Measurements from ENCODE around the gene PLB1. TPM values are rescaled to one million over a fixed set of nuclear protein-coding genes. Genes with fewer than 3 reads are reported as not detected.
A peak's percentile ranks its signal among the peaks of the same experiment; 100 is the strongest.

PLB1 gene
- total and polyA plus RNA-seq, 5 donors: 0.86 to 2.7 (median 2.2) TPM

- H3K9me3 ChIP-seq (ENCODE audit: control insufficient read depth, low read length): no peaks in the 10 kb centered on the region
- WGBS: 87% methylated on average over 10 of the region's 10 CpGs
- no peak for ATAC-seq
- H3K4me3 ChIP-seq (ENCODE audit: low read length): no peak overlapping the region
- intact Hi-C loops (cut with DNase I): no loop called here
- no peaks in the 10 kb centered on the region for H3K27me3 ChIP-seq (ENCODE audit: control insufficient read depth, insufficient read depth)
- H3K4me1 ChIP-seq (ENCODE audit: control insufficient read depth, insufficient read depth, low read length): peaks cover 5% of the 10 kb centered on the region
- DNase-seq: no peak
- H3K27ac ChIP-seq (ENCODE audit: low read length): no peak overlapping the region
These were observed 108.0 kb downstream of the PLB1 start for GRCh38 chr2:28603821-28604220.

DNA sequence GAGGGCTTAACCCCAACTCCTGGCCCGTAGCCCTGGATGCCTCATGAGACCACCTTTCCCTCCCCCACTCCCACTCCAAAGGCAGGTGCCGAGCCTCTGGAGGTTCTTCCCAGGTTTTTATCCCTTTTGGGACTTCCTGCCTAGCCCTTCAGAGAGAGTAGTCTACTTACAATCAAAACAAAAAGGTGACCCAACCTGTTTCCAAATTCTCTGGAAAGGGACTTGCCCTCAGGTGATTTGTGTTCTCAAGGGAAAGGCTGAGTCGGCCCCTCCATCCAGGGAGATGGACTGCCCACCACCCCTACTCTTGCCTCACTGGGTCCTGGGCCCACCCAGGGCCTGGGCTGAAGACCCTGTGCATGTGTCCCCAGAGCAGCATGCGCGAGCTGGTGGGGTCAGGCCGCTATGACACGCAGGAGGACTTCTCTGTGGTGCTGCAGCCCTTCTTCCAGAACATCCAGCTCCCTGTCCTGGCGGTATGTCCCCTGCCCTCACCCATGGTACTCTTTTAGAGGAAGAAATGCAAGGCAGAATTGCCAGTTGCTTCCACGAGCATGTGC, 108.5 kb downstream of the PLB1 start:
- Histone ChIP-seq H3K27ac (ENCODE audit: low read length) (no peak overlapping the region), H3K9me3 (ENCODE audit: control insufficient read depth, low read length) (no peaks in the 10 kb centered on the region), H3K27me3 (ENCODE audit: control insufficient read depth, insufficient read depth) (no peaks in the 10 kb centered on the region), H3K4me1 (ENCODE audit: control insufficient read depth, insufficient read depth, low read length) (peaks cover 5% of the 10 kb centered on the region), H3K4me3 (ENCODE audit: low read length) (no peak overlapping the region)
- no peak for ATAC-seq
- 92% methylated on average over 9 of the region's 9 CpGs for WGBS
- no peak for DNase-seq
- intact Hi-C loops (cut with DNase I): no loop called here

GRCh38 chr2:28606986-28607441, 111.2 kb downstream of the PLB1 start:
- Histone ChIP-seq H3K4me1 (ENCODE audit: control insufficient read depth, insufficient read depth, low read length) (peaks cover 5% of the 10 kb centered on the region), H3K27ac (ENCODE audit: low read length) (no peak overlapping the region), H3K9me3 (ENCODE audit: control insufficient read depth, low read length) (no peaks in the 10 kb centered on the region), H3K27me3 (ENCODE audit: control insufficient read depth, insufficient read depth) (no peaks in the 10 kb centered on the region), H3K4me3 (ENCODE audit: low read length) (no peak overlapping the region)
- DNase-seq (peak in 1 of 3 donors; percentile 59), ATAC-seq (peak; percentile 26 to 31)
- intact Hi-C loops (cut with DNase I): no loop called here
- WGBS: 47% methylated on average over 5 of the region's 5 CpGs

DNA sequence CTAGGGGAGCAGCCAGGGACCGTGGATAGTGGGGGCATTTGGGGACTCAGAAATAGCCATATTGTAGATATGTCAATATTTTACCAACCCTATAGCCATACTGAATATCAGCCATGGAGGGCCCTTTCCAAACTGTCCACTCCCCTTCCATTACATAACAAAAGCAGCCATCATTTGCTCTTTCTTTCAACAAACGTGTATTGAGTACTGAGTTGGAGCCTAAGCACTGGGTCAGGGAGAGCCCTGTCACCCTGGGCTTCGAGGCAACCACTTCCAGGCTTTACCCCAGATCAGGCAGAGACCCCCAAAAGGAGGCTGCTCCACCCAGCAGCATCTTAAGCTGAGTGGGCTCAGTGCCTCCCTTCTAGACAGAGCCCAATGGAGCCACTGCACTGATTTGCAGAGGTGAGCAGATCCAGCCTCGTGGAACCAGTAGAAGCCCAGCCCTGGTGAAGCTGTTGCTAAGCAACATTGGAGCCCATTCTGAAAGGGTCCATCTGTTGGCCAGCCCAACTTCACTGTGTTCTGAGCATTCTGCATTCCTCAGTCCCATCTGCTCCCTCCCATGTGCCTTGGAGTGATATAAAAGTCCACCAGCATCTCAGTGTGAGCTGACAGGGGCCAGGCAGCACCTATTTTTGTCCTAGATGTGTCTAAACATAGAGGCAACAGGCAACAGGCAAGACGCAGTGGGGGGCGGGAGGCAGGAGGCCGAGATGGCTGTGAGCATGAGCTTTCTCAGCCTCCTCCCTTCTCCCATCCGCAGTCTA, 112.1 kb downstream of the PLB1 start:
- 68% methylated on average over 8 of the region's 8 CpGs for WGBS
- Histone ChIP-seq H3K27me3 (ENCODE audit: control insufficient read depth, insufficient read depth) (no peaks in the 10 kb centered on the region), H3K27ac (ENCODE audit: low read length) (peak overlapping the region; percentile 39), H3K4me1 (ENCODE audit: control insufficient read depth, insufficient read depth, low read length) (peaks cover 5% of the 10 kb centered on the region), H3K4me3 (ENCODE audit: low read length) (no peak overlapping the region), H3K9me3 (ENCODE audit: control insufficient read depth, low read length) (no peaks in the 10 kb centered on the region)
- DNase-seq: peak in 2 of 3 donors; percentile 57 to 66
- intact Hi-C loops (cut with DNase I): no loop called here
- ATAC-seq: peak; percentile 57 to 75

GRCh38 chr2:28608500-28609424, 112.9 kb downstream of the PLB1 start:
- Histone ChIP-seq H3K27me3 (ENCODE audit: control insufficient read depth, insufficient read depth) (no peaks in the 10 kb centered on the region), H3K9me3 (ENCODE audit: control insufficient read depth, low read length) (no peaks in the 10 kb centered on the region), H3K4me1 (ENCODE audit: control insufficient read depth, insufficient read depth, low read length) (peaks cover 5% of the 10 kb centered on the region), H3K4me3 (ENCODE audit: low read length) (no peak overlapping the region), H3K27ac (ENCODE audit: low read length) (peak overlapping the region; percentile 39)
- ATAC-seq: no peak
- no peak for DNase-seq
- intact Hi-C loops (cut with DNase I): no loop called here
- 77% methylated on average over 7 of the region's 7 CpGs for WGBS

DNA sequence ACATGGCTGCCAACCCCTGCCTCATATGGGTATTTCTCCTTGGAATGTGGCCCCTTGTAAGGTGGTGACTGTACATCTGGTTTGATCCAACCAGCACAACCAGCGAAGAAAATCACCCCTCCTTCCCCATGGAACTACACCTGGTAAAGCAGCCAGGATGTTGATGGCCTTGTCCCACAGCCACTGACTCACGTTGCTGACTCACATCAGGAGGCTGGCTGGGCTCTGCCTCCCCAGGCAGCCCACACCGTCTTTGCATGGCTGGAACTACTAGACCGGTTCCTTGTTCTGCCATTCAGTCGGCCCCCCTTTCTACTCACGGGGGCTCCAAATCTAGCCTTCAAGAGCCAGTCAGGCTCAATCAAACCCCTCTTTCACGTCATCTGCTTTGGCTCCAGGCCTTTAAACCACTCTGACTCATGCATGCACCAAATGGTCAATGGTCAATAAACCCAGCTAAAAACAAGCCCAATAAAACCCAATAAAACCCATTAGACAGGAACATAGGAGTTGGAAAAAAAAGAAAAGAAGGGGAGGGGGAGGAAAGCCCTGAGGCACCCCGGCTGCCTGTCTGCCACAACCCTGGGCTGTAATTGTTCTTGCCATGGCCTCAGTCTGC, 114.8 kb downstream of the PLB1 start:
- 72% methylated on average over 8 of the region's 8 CpGs for WGBS
- Histone ChIP-seq H3K27me3 (ENCODE audit: control insufficient read depth, insufficient read depth) (no peaks in the 10 kb centered on the region), H3K4me3 (ENCODE audit: low read length) (no peak overlapping the region), H3K27ac (ENCODE audit: low read length) (no peak overlapping the region), H3K4me1 (ENCODE audit: control insufficient read depth, insufficient read depth, low read length) (peaks cover 5% of the 10 kb centered on the region), H3K9me3 (ENCODE audit: control insufficient read depth, low read length) (no peaks in the 10 kb centered on the region)
- peak in 1 of 2 donors; percentile 28 for ATAC-seq
- no peak for DNase-seq
- intact Hi-C loops (cut with DNase I): no loop called here

GRCh38 chr2:28612131-28612812, 116.4 kb downstream of the PLB1 start:
- no peak overlapping the region for H3K27ac ChIP-seq (ENCODE audit: low read length)
- no peak for ATAC-seq
- 81% methylated on average over 9 of the region's 9 CpGs for whole genome bisulfite sequencing
- intact Hi-C loops (cut with DNase I): no loop called here
- H3K4me1 ChIP-seq (ENCODE audit: control insufficient read depth, insufficient read depth, low read length): peaks cover 5% of the 10 kb centered on the region
- DNase-seq: no peak
- H3K27me3 ChIP-seq (ENCODE audit: control insufficient read depth, insufficient read depth): no peaks in the 10 kb centered on the region
- no peak overlapping the region for H3K4me3 ChIP-seq (ENCODE audit: low read length)
- no peaks in the 10 kb centered on the region for H3K9me3 ChIP-seq (ENCODE audit: control insufficient read depth, low read length)

DNA sequence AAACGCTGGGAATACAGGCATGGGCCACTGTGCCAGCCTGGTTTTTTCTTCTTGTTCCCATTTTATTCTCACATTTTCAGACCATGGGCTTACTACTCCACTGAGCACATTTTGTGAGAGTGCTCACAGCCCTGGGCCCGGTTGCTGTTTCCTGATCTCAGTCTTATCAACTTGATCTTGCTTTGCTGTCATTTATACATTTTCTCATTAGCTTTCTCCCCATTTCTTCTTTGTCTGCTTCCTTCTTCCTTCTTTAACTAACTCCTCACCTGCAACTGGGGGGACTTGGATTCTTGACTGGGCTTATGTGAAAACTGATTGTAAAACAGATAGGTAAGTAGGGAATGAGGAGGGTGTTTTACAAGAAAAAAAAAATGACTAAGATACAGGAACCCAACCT, 117.3 kb downstream of the PLB1 start:
- WGBS: 76% methylated on average over 2 of the region's 2 CpGs
- Histone ChIP-seq H3K4me1 (ENCODE audit: control insufficient read depth, insufficient read depth, low read length) (peaks cover 2% of the 10 kb centered on the region), H3K4me3 (ENCODE audit: low read length) (no peak overlapping the region), H3K27me3 (ENCODE audit: control insufficient read depth, insufficient read depth) (no peaks in the 10 kb centered on the region), H3K27ac (ENCODE audit: low read length) (no peak overlapping the region), H3K9me3 (ENCODE audit: control insufficient read depth, low read length) (no peaks in the 10 kb centered on the region)
- ATAC-seq (no peak), DNase-seq (no peak)
- intact Hi-C loops (cut with DNase I): no loop called here

DNA sequence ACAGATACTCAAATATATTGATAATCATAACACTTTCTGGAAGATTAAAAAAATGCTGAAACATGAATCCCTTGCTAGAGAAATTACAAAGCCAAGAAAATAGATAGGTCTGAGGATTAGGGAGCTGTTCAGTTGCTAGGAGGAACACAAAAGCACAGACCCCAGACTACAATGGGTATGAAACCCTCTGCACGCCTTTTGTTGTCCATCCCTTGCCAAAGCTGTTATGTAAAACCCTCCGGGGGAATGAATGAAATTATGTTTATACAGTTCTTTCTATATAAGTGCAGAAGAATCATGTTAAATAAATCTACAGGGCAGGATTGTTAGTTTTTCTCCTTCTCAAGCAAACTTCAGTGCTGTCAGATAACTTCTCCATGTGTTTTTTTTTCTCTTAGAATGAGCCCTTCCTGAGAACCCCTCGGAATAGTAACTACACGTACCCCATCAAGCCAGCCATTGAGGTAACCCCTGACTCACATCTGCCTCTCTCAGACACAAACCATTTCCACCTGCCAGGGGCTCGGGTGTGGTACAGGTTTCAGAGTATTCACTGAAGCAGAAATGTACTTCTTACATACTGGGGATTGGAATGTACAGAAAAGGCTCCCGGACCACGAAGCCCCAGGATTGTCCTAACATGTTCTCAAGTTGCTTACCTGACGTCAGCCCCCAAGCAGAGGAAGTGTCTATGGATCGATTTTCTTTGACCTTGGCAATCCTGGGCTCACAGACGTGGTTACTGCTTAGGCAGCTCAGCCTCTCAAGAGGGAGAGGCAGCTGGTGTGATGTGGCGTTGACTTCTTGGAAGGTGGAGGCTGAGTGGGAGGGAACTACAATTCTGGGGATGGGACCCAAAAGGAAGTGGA, 118.0 kb downstream of the PLB1 start:
- intact Hi-C loops (cut with DNase I): no loop called here
- no peaks in the 10 kb centered on the region for H3K9me3 ChIP-seq (ENCODE audit: control insufficient read depth, low read length)
- H3K27ac ChIP-seq (ENCODE audit: low read length): no peak overlapping the region
- no peak for DNase-seq
- WGBS: 78% methylated on average over 11 of the region's 11 CpGs
- ATAC-seq: no peak
- no peaks in the 10 kb centered on the region for H3K27me3 ChIP-seq (ENCODE audit: control insufficient read depth, insufficient read depth)
- H3K4me3 ChIP-seq (ENCODE audit: low read length): no peak overlapping the region
- no peaks in the 10 kb centered on the region for H3K4me1 ChIP-seq (ENCODE audit: control insufficient read depth, insufficient read depth, low read length)

DNA sequence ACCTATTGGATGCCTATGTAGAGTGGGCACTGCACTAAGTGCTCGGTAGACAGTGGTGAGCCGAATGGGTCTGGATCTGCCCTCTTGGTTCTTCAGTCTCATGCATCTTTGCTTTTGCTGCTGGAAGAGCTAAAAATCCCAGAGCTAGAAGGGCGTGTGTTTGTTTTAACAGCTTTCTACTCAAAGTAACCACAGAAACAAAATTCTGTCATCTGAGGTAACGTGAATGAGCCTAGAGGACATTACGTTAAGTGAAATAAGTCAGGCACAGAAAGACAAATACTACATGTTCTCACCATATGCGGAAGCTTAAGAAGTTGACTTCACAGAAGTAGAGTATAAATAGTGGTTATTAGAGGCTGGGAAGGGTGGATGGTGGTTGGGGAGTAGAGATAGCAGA, 119.8 kb downstream of the PLB1 start:
- no peak overlapping the region for H3K27ac ChIP-seq (ENCODE audit: low read length)
- no peaks in the 10 kb centered on the region for H3K9me3 ChIP-seq (ENCODE audit: control insufficient read depth, low read length)
- intact Hi-C loops (cut with DNase I): no loop called here
- H3K4me1 ChIP-seq (ENCODE audit: control insufficient read depth, insufficient read depth, low read length): peaks cover under 1% of the 10 kb centered on the region
- no peaks in the 10 kb centered on the region for H3K27me3 ChIP-seq (ENCODE audit: control insufficient read depth, insufficient read depth)
- WGBS: 92% methylated on average over 6 of the region's 6 CpGs
- ATAC-seq (no peak), DNase-seq (no peak)
- H3K4me3 ChIP-seq (ENCODE audit: low read length): no peak overlapping the region
